ENCODE data around the gene TMEM132A.

- TF ChIP-seq CTCF (IDR thresholded peaks at IDR 0.05; ENCODE audit: low read length): no peak
- TF ChIP-seq EZH2 (optimal IDR thresholded peaks at IDR 0.05; ENCODE audit: low read depth, low read length): no peak
- no peak for TF ChIP-seq EZH2phosphoT487 (IDR thresholded peaks at IDR 0.05; ENCODE audit: low read length)
These were observed 54.5 kb downstream of the TMEM132A start for GRCh38 chr11:60978546-60979380.
